Endometrium (tissue), 2 donors: ENCODE data around the gene ADAMTS1.
"Not testable (repeated sequence)": the region's sequence is repeated elsewhere in the genome, so short reads cannot be mapped to it uniquely, and the experiment has no call there.

Experiments used
- FAIRE-seq: peaks from 2 replicates; lab custom pipeline; 2012; peaks lifted over from hg19 to GRCh38; lab: Jason Lieb, UNC
- donor health status: control.
- donor health status: control.

Gene ADAMTS1

DNA sequence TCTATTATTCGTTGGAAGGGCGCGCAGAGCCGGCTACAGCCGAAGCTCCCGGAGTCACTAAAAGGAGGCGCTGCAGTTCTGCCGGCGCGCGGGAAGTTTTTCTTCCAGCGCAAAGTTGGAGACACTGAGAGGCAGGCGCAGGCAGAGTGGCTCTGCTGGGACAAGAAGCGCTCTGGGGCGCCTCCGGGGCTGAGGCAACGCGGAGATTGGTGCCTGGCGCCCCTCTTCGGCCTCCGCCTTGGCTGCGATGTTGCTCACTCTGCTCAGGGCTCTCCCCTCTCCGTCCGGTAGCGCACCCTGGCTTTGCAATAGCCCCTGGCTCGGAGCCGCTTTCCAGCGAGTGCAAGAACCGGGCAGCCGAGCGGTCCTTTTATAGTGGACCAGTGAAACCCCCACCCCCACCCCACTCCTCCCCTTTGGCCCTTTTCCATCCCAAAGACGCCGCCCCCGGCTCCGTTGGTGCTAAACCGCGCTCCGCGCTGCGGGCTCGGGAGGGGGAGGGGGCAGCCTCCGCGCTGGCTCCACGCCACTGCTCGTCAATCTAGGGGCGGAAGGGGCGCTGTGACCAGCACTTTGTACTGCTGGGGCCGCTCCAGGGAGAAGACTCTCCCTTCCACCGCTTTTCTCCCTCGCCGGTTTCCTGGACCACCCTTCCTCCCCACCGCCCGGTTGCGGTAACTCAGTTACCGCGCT is at the start of gene ADAMTS1:
Gene ADAMTS1, minus strand, starts transcription at position 344 of the 693 bp plus-strand sequence. CDS start 455 bp downstream, outside the sequence.
- no peak for FAIRE-seq

- FAIRE-seq: no peak
Measured at GRCh38 chr21:26892151-26892550, 46.9 kb upstream of the ADAMTS1 start.

GRCh38 chr21:26888931-26889330 is 43.7 kb upstream of the ADAMTS1 start:
- FAIRE-seq: no peak

- FAIRE-seq: no peak
Measured at GRCh38 chr21:26888256-26888655, 43.0 kb upstream of the ADAMTS1 start.

DNA sequence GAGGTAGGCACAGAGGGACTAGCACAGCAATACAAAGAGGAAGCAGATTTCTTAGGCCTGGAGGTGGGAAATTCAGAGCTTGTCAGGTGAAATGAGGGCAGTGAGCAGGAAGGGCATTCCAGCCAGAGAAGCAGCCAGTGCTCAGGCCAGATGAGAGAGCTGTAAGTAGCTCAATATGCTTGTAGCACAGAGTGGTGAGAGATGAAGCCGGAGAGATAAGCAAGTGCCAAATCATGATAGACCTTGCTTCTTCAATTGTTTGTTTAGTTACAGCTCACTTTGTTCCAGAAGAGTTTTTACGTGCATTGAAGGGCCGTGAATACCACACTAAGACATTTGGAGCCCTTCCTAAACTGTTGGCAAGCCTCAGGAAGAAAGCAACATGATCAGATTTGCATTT is 42.0 kb upstream of the ADAMTS1 start:
- FAIRE-seq: no peak

DNA sequence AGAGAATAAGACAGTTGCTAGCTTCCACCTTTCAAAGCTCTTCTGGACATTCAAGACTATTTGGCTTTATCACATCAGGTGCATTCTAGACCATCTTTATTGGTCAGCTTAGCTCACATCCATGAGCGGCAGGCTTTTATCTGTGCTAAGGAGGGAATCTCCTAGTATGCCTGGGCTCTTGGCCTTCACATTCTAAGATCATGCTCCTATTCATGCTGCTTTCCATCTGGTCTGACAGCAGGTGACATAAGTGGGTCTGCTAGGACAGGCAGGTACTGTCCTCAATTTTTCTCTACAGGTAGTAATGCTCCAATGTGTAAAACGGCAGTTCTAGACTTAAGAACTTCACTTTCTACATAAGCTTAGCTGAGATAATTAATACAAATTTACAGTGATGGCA is 39.2 kb upstream of the ADAMTS1 start:
- FAIRE-seq: no peak

- FAIRE-seq: no peak
Measured at GRCh38 chr21:26883768-26884167, 38.6 kb upstream of the ADAMTS1 start.

DNA sequence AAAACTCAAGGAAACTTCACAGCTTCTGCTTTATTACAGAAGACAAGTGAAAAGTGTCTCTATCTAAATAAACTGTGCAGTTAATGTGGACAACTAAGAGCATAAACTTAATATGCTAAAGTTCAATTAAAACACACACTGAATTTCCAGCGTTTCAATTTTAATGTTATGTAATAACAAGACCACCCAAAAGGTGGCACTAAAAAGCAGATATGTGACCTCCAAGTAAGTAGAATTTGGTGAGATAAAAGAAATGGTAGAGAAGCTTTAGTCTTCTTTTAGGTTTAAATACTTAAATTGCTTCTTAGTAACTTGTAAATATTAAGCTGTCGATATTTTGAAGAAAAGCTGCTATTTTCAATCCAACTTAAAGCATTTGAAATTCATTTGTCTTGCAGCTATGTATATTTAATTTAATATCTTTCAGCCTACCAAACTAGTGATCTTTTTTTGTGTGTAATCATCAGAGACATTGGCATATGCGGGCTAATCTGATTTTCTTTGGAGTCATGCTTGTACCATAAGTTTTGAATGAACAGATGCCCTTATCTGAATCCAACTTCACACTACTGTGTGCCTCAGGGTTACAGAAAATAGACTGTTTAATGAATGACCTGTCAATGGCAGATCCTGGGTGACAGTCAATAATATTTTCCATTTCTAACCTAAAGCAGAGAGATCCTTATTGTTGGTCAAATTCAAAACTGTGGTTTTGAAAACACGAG is 36.5 kb upstream of the ADAMTS1 start:
- peak; percentile 80 for FAIRE-seq

GRCh38 chr21:26877018-26877417 is 31.8 kb upstream of the ADAMTS1 start:
- FAIRE-seq: no peak

DNA sequence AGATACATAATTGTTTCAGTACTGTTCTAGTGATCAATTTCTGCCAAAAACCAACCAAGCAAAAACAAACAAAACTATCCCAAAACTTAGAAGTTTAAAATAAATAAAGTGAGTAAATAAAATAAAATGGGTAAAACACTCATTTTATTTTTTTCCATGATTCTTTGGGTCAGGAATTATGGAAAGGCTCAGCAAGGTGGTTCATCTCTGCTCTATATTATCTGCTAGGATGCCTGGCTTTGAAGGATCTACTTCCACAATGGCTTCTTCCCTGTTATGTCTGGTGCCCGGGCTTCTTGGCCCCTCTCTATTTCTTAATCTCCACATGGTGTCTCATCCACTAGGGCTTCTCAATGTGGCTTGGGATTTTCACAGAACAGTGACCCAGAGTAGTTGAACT is 29.1 kb upstream of the ADAMTS1 start:
- FAIRE-seq: no peak

- FAIRE-seq: no peak
Measured at GRCh38 chr21:26865857-26866256, 20.6 kb upstream of the ADAMTS1 start.

GRCh38 chr21:26856871-26857350 is 11.7 kb upstream of the ADAMTS1 start:
- not testable (repeated sequence) for FAIRE-seq

DNA sequence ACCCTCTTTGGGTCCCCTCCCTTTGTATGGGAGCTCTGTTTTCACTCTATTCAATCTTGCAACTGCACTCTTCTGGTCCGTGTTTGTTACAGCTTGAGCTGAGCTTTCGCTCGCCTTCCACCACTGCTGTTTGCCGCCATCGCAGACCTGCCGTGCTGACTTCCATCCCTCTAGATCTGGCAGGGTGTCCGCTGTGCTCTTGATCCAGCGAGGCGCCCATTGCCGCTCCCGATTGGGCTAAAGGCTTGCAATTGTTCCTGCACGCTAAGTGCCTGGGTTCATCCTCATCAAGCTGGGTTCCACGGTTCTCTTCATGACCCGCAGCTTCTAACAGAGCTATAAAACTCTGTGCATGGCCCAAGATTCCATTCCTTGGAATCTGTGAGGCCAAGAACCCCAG is 9.5 kb upstream of the ADAMTS1 start:
- FAIRE-seq: not testable (repeated sequence)

GRCh38 chr21:26852423-26852822 is 7.2 kb upstream of the ADAMTS1 start:
- no peak for FAIRE-seq

DNA sequence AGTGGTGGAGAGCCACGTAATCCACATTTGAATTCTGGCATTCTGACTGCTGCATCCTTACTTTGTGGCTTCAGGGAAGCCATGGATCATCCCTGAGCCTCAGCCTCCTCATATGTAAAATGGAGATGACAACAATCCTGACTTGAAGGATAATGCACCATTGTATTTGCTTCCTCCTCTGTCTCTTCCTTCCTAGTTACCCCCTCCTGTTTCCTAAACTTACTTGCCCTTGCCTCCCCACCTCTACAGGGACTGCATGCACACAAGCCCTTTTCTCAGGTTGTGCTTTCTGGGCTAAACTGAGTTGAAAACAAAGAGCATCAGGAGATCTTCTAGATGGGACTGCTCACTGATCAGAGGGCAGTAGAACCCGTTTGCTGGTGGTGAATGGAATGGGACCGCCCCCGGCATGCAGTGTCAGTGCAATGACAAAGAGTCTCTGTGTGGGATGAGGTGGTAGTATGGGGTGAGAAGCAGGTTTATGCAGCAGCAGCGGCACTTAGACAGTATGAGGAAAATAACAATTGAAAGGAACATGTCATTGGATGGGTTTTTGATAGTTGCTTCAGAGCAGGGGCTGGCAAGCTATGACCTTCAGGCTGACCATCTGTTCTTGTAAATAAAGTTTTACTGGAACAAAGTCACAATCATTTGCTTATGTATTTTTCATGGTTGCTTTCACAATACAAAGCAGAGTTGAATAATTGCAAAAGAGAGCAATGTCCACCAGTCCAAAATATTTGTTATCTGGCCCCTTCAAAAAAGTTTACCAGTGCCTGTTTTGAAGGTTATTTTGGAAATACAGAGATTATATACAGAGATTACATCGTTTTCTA is 6.1 kb upstream of the ADAMTS1 start:
- no peak for FAIRE-seq

DNA sequence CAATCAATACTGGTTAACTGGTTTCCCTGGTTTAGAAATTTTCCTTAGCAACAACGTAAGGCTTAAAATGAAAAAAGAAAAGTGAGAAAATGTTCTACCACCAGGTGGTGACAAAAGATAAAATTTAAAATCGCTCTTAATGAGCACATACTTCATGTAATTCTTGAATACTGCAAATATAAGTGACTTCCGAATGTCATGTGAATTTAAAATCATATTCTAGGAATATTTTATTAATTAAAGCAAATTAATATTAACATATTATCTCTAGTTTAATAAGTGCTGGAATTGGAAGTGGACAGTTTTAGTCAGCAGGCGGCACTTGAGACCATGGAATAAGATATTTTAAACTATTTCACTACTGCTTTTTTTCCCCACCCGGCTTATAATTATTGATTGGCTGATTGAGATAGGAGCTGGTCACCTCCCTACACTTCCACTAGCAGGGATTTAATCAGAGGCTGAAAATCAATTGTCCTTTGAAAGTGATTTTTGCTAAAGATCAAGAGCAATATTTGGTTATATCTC is 5.0 kb upstream of the ADAMTS1 start:
- FAIRE-seq: no peak

DNA sequence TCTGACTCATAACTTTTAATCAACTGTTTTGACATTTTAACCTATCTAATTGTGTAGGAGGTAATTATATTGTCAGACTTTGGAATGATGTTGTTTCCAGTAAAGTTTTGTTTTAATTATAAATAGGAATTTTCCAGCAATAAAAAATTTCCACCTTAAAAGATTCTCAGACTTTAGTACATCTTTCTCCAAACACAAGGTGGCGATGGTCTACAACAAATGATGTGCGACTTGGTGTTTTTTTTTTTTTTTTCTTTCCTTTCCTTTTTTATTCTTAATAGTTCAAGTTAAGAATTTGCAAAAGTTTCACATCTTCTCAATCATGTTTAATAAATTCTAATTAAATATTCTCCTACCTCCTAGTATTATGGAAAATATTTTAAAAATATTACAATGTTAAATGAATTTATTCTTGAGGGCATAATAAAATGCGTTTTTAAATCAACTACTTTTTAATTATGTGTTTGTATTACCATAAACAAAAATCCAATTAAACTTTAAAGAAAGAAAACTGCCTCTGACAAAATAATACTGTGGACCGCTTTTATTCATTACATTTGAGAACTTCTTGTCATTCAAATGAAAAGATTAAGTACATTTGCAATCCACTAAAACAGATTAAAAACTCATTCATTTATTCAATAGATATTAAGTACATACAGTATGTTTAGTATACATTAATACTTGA is 4.4 kb upstream of the ADAMTS1 start:
- peak; percentile 99 for FAIRE-seq

DNA sequence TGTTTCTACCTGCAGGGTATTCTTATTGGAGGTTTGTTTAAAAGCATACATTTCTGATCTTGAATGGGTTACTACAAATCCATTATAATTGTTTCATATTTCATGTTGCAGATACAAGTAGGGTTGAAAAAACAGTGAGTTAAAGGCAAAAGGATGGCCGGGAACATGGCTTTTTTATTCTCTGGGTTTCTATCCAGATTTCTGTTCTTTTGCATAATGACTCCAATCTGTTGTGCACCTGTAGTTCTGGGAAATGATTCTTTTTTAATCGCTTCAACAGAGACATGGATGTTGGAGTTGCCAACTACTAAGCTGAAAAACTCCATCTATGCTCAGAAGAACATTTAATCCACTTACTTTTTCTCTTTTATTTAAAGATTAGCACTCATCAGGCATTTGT is 2.7 kb upstream of the ADAMTS1 start:
- no peak for FAIRE-seq

- no peak for FAIRE-seq
Measured at GRCh38 chr21:26847002-26847401, 1.8 kb upstream of the ADAMTS1 start.

DNA sequence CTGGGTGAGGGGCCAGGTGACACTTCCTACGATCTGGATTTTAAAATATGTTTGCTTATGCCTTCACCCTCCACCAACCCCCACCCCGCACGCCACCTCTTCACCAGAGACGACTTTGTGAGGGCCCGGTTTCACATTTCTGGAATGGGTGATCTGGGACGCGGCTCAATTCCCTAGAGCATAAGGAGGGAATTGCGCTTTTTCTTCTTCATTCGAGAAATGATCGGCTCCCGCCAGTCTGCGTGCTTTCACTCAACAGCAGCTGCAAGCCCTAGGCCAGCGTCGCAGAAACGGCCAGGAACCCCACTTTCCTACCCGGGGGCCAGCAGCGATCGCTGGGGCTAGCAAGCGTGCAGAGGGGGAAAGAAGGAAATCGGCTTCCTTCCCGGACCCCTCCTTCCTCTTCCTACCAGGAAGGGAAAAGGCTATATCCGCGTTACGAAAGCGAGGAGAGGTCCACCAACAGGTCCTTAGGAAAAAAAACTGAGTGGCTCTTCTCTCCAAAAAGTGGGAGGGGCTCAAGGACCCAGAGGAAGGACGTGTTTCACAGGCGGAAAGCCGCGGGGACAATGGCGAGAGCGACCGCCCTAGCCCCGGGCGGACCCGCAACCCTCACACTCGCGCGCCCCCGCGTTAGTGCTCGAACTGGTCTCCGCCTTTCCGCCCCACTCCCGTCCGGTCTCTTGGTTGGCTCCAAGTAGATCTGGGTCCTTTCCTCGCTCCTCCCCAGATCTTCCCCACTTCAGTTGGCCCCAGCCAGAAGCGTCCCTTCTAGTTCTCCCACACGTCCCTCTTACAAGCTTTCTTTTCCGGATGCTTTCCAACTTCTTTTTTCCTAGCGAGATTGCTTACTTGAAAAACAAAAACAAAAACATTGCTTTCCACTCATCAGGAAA is 1.1 kb upstream of the ADAMTS1 start:
- FAIRE-seq: peak; percentile 89

- no peak for FAIRE-seq
Measured at GRCh38 chr21:26845759-26846035, 488 bp upstream of the ADAMTS1 start.
